Mesenchymal stem cell (in vitro differentiated cells and primary cell): ENCODE results near the gene SPRED3.
"Not testable (repeated sequence)": the region's sequence is repeated elsewhere in the genome, so short reads cannot be mapped to it uniquely, and the experiment has no call there.

Experiments used
- DNase-seq: peaks from one replicate; pipeline ENCODE4 v3.0.0-alpha.2; 2013
- H2AFZ ChIP-seq: one replicate; pipeline ENCODE4 v1.6.1; 2013; ENCODE audit warnings: low read depth, mild to moderate bottlenecking, control low read depth, inconsistent platforms, low read length, moderate library complexity
- H2AK5ac ChIP-seq: 2 replicates; pipeline ENCODE4 v1.6.1; 2013; ENCODE audit warnings: low read length, moderate library complexity, mild to moderate bottlenecking, inconsistent platforms; ENCODE audit not compliant: severe bottlenecking
- H2BK120ac ChIP-seq: one replicate; pipeline ENCODE4 v1.6.1; 2013; ENCODE audit warnings: low read depth, mild to moderate bottlenecking, inconsistent platforms, low read length, moderate library complexity
- H2BK12ac ChIP-seq, 2 experiments: one replicate each; pipeline ENCODE4 v1.6.1; 2013; ENCODE audit warnings: inconsistent platforms in 2 of 2, low read length in 2 of 2, mild to moderate bottlenecking in 2 of 2, moderate library complexity in 2 of 2, control low read depth in 1 of 2
- H2BK15ac ChIP-seq: one replicate; pipeline ENCODE4 v1.6.1; 2013; ENCODE audit warnings: mild to moderate bottlenecking, low read depth, inconsistent platforms; ENCODE audit not compliant: poor library complexity, severe bottlenecking
- H2BK5ac ChIP-seq: 2 replicates; pipeline ENCODE4 v1.6.1; 2013; ENCODE audit warnings: low read depth, mild to moderate bottlenecking, low read length, control low read depth, inconsistent platforms; ENCODE audit not compliant: poor library complexity, severe bottlenecking
- H3K14ac ChIP-seq, 2 experiments: one replicate each; pipeline ENCODE4 v1.6.1; 2013; ENCODE audit warnings: inconsistent platforms in 2 of 2, low read length in 2 of 2, control low read depth in 1 of 2, mild to moderate bottlenecking in 1 of 2, moderate library complexity in 1 of 2
- H3K18ac ChIP-seq, 2 experiments: one replicate each; pipeline ENCODE4 v1.6.1; 2013; ENCODE audit warnings: inconsistent platforms in 2 of 2, low read length in 2 of 2, control low read depth in 1 of 2, low read depth in 1 of 2, mild to moderate bottlenecking in 1 of 2
- H3K23ac ChIP-seq, 2 experiments: one replicate each; pipeline ENCODE4 v1.6.1; 2013; ENCODE audit warnings: inconsistent platforms in 2 of 2, low read length in 2 of 2, mild to moderate bottlenecking in 2 of 2, moderate library complexity in 2 of 2, control low read depth in 1 of 2
- H3K27ac ChIP-seq: 2 replicates; pipeline ENCODE4 v1.5.1; 2013; ENCODE audit warnings: mild to moderate bottlenecking, moderate library complexity, low read length, control low read depth, inconsistent platforms; ENCODE audit not compliant: poor library complexity, severe bottlenecking
- H3K27me3 ChIP-seq, 2 experiments: 2 replicates each; pipeline versions ENCODE4 v1.6.1 to v1.7.0; 2013; ENCODE audit warnings: low read length in 2 of 2, mild to moderate bottlenecking in 2 of 2, moderate library complexity in 2 of 2, control low read depth in 1 of 2, inconsistent platforms in 1 of 2; ENCODE audit not compliant: control insufficient read depth in 1 of 2, insufficient read depth in 1 of 2
- H3K36me3 ChIP-seq, 2 experiments: 2 replicates each; pipeline versions ENCODE4 v1.6.1 to v1.7.0; 2013; ENCODE audit warnings: low read length in 2 of 2, control low read depth in 1 of 2, inconsistent platforms in 1 of 2, low read depth in 1 of 2, mild to moderate bottlenecking in 1 of 2; ENCODE audit not compliant: insufficient read depth in 2 of 2, control insufficient read depth in 1 of 2
- H3K4ac ChIP-seq, 2 experiments: one replicate each; pipeline ENCODE4 v1.6.1; 2013; ENCODE audit warnings: inconsistent platforms in 2 of 2, low read length in 2 of 2, mild to moderate bottlenecking in 2 of 2, moderate library complexity in 2 of 2, control low read depth in 1 of 2, low read depth in 1 of 2
- H3K4me1 ChIP-seq: 2 replicates; pipeline ENCODE4 v1.6.1; 2013; ENCODE audit warnings: low read depth, low read length, control low read depth; ENCODE audit not compliant: control insufficient read depth, insufficient read depth
- H3K4me2 ChIP-seq: 2 replicates; pipeline ENCODE4 v1.6.1; 2013; ENCODE audit warnings: low read length, mild to moderate bottlenecking, inconsistent platforms; ENCODE audit not compliant: poor library complexity, severe bottlenecking
- H3K4me3 ChIP-seq, 2 experiments: 2 replicates each; pipeline versions ENCODE4 v1.5.1 to v1.7.0; 2013; ENCODE audit warnings: low read length in 2 of 2, mild to moderate bottlenecking in 2 of 2, control low read depth in 1 of 2, low read depth in 1 of 2; ENCODE audit not compliant: insufficient read depth in 1 of 2
- H3K79me1 ChIP-seq: replicated peaks from 2 replicates; pipeline ENCODE4 v1.6.1; 2013; ENCODE audit warnings: mild to moderate bottlenecking, control low read depth, low read length, inconsistent platforms; ENCODE audit not compliant: poor library complexity, severe bottlenecking
- H3K9ac ChIP-seq: 2 replicates; pipeline ENCODE4 v1.7.0; 2013; ENCODE audit warnings: mild to moderate bottlenecking, low read length, moderate library complexity
- H3K9me3 ChIP-seq: 2 replicates; pipeline ENCODE4 v1.7.0; 2013; ENCODE audit warnings: mild to moderate bottlenecking, low read length; ENCODE audit not compliant: control insufficient read depth
- H4K8ac ChIP-seq: one replicate; pipeline ENCODE4 v1.6.1; 2013; ENCODE audit warnings: inconsistent platforms, mild to moderate bottlenecking, low read length, moderate library complexity
- H4K91ac ChIP-seq: one replicate; pipeline ENCODE4 v1.6.1; 2013; ENCODE audit warnings: mild to moderate bottlenecking, low read length, inconsistent platforms
- WGBS: methylation state at CpG from one replicate; pipeline ENCODE4 v1.1.7; 2013; ENCODE audit warnings: mixed read lengths; 5-methylcytosine and 5-hydroxymethylcytosine counted together

Gene SPRED3

GRCh38 chr19:38425222-38425809 lies 36.8 kb downstream of the SPRED3 start:
- Histone ChIP-seq H2BK12ac (no peak overlapping the region), H2BK15ac (no peak overlapping the region), H2BK5ac (no peak overlapping the region), H3K23ac (no peak overlapping the region), H2AFZ (no peak overlapping the region), H3K9ac (no peak overlapping the region), H3K14ac (peak overlapping the region in 1 of 2 experiments; percentile 59), H3K4me1 (no peaks in the 10 kb centered on the region), H3K4me3 (no peak overlapping the region), H2BK120ac (no peak overlapping the region), H3K9me3 (no peaks in the 10 kb centered on the region), H4K91ac (no peak overlapping the region), H3K27ac (no peak overlapping the region), H2AK5ac (no peak overlapping the region), H3K4me2 (no peak overlapping the region), H4K8ac (no peak overlapping the region), H3K36me3 (no peaks in the 10 kb centered on the region), H3K27me3 (peaks cover 22 to 68% of the 10 kb centered on the region in 2 experiments), H3K18ac (no peak overlapping the region), H3K4ac (no peak overlapping the region), H3K79me1 (no peaks in the 10 kb centered on the region)
- 61% methylated on average over 7 of the region's 7 CpGs for WGBS
- DNase-seq = no peak

GRCh38 chr19:38425810-38426466 lies 37.4 kb downstream of the SPRED3 start, which contains the start of gene RASGRP4:
TSS of gene RASGRP4 (minus strand) at chr19:38426219. CDS start at chr19:38426091, 128 bp downstream.
- no peak within 1 kb of the TSS for H3K4me3 ChIP-seq
- no peaks in the 10 kb centered on the region for H3K4me1 ChIP-seq
- H2AK5ac ChIP-seq = no peak within 1 kb of the TSS
- no peak within 1 kb of the TSS for H2BK12ac ChIP-seq
- H2BK120ac ChIP-seq = no peak within 1 kb of the TSS
- no peak within 1 kb of the TSS for H3K9ac ChIP-seq
- H2BK5ac ChIP-seq = no peak within 1 kb of the TSS
- H2AFZ ChIP-seq = no peak within 1 kb of the TSS
- H3K18ac ChIP-seq = no peak within 1 kb of the TSS
- WGBS = 78% methylated on average over 7 of the region's 20 CpGs
- H3K36me3 ChIP-seq = no peaks in the 10 kb centered on the region
- no peak within 1 kb of the TSS for H4K8ac ChIP-seq
- H3K4me2 ChIP-seq = no peak within 1 kb of the TSS
- peaks cover 16 to 67% of the 10 kb centered on the region in 2 experiments for H3K27me3 ChIP-seq
- no peak within 1 kb of the TSS for H3K4ac ChIP-seq
- H3K23ac ChIP-seq = no peak within 1 kb of the TSS
- H3K27ac ChIP-seq = no peak within 1 kb of the TSS
- no peak for DNase-seq
- H3K79me1 ChIP-seq = no peaks in the 10 kb centered on the region
- peak within 1 kb of the TSS in 1 of 2 experiments; percentile 59 for H3K14ac ChIP-seq
- H3K9me3 ChIP-seq = no peaks in the 10 kb centered on the region
- H4K91ac ChIP-seq = no peak within 1 kb of the TSS
- H2BK15ac ChIP-seq = no peak within 1 kb of the TSS

- not testable (repeated sequence) for H3K18ac ChIP-seq, H3K9ac ChIP-seq, H2BK12ac ChIP-seq, H2BK15ac ChIP-seq, DNase-seq, H3K4ac ChIP-seq, H4K91ac ChIP-seq, H2BK120ac ChIP-seq, H2AK5ac ChIP-seq, H3K9me3 ChIP-seq, H2BK5ac ChIP-seq, H3K36me3 ChIP-seq, H2AFZ ChIP-seq, H3K4me3 ChIP-seq, H3K23ac ChIP-seq, H3K14ac ChIP-seq, H3K4me2 ChIP-seq, H4K8ac ChIP-seq, H3K4me1 ChIP-seq, H3K27ac ChIP-seq, H3K79me1 ChIP-seq
- WGBS = 87% methylated on average over 14 of the region's 17 CpGs
- peaks cover 14 to 65% of the 10 kb centered on the region in 2 experiments for H3K27me3 ChIP-seq
Observed at GRCh38 chr19:38427035-38427677, 38.7 kb downstream of the SPRED3 start.

GRCh38 chr19:38429055-38429810 lies 40.7 kb downstream of the SPRED3 start:
- 83% methylated on average over 12 of the region's 14 CpGs for WGBS
- no peak overlapping the region for H2AK5ac ChIP-seq
- H3K18ac ChIP-seq = no peak overlapping the region
- H3K4ac ChIP-seq = no peak overlapping the region
- peaks cover 26 to 66% of the 10 kb centered on the region in 2 experiments for H3K27me3 ChIP-seq
- H3K4me1 ChIP-seq = no peaks in the 10 kb centered on the region
- H2BK120ac ChIP-seq = no peak overlapping the region
- no peaks in the 10 kb centered on the region for H3K36me3 ChIP-seq
- no peak overlapping the region for H3K9ac ChIP-seq
- H4K91ac ChIP-seq = no peak overlapping the region
- no peak overlapping the region for H2BK5ac ChIP-seq
- no peak overlapping the region for H3K27ac ChIP-seq
- no peak overlapping the region for H3K4me2 ChIP-seq
- no peak overlapping the region for H3K14ac ChIP-seq
- H4K8ac ChIP-seq = no peak overlapping the region
- no peak overlapping the region for H3K23ac ChIP-seq
- no peak overlapping the region for H2BK15ac ChIP-seq
- no peak overlapping the region for H3K4me3 ChIP-seq
- H3K79me1 ChIP-seq = no peaks in the 10 kb centered on the region
- no peak overlapping the region for H2BK12ac ChIP-seq
- DNase-seq = no peak
- H2AFZ ChIP-seq = no peak overlapping the region
- no peaks in the 10 kb centered on the region for H3K9me3 ChIP-seq
